Amniotic stem cell (primary cell): ENCODE results near the gene DUOXA1.

Experiments used
- DNase-seq: peaks from one replicate; lab custom pipeline; 2025; lab: John Stamatoyannopoulos, UW

DUOXA1 gene

DNA sequence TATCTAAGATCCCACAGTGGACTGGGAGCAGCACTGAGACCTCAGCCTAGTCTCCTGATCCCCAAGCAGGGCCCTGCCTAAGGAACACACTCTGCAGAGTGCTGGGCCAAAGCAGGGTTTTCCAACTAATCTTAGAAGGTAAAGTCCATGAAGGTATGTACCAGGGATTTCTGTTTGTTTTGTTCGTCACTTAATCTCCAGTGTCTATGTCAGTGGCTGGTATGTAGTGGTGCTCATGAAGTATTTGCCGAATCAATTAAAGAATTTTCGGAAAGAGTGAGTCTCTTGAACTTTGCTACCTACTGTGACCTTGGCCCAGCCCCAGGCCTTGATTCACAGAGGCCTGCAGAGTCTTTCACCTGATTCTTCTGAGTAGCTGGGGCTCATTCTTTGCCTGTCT lies 1.8 kb upstream of the DUOXA1 start:
- DNase-seq, result no peak

DNA sequence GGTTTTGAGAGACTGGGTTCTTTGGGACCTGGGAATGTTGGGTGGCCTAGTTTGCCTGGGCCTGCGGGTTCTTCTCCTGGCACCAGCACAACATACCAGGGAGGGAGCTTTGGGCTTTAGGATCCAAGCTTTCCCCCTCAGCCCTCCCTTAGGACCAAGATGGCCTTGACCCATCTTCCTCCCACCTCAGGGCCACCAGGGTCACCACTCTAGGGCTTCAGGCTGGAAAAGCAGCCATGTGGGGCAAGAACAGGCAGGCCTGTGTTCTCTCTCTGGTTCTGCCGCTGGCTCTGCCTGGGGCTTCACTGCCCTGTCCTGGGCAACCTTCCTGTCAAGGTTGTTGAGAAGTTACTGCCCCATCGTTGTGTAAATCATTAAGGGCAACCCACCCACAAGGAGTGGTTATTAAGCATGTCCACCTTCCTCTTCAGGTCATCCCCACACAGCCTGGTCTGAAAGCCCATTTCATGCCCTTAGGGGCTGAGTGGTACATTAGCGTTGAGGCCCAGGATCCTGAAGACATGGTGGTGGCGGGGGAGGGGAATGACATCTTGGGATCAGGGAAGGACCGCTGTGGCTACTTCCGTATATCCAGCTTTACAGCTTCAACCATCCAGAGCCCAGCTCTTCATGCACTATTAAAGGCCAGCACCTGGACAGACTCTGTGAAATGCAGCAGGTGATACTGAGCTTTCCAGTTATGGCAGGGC lies 767 bp upstream of the DUOXA1 start:
- no peak for DNase-seq

DNA sequence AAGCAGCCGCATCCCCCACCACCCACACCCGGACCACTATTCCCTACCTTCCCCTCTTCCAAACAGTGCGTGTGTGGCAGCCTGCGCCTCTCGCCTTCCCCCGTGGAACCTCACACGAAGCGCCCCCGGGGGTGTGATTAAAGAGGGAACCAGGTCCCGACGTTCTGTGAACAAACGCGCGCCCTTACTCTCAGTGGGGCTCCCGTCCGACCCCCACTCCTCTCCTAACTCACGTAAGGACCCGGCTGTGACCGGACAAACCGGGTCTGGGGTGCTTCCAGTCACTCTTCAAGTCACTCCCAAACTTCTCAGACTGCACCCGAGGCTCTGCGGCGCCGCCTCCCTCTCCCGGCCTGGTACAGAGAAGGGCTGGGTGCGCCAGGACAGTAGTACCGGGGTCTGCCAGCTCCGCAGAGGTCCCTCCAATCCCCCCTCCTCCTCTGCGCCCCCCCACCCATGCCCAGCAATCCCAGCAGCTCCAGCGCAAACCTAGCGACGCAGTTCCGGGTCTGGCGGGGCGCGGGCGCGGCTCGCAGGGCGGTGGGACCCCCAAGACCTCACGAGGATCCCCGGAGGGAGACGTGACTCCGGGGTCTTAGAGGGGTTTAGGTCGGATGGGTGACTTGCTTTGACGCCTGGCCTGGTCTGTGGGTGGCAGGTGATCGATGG lies 574 bp downstream of the DUOXA1 start:
- DNase-seq, result no peak

DNA sequence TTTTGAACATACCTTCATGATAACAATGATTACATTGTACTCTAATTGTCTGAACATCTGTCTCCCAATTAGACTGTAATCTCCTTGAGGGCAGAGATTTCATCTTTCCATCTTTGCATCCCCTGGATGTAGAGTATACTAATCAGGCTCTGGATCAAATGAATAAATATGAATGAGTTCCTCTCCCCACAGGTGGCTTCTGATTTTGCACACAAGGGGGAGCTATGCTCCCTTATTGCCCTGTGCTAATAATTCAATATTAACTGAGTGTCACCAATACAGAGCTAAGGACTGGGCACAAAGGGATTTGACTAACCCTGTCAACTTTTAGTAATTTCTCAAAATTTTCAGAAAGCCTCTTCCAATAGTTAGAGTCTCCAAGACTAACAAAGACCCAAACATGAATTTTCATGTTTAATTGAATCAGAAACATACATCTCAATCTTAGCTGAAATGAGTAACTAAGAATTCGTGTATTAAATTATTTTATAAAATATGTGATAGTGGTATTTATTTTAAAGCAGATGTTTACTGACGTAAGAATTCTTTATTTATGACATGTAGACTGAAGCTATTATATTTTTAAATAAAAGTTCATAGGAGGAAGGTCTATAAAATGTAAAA lies 3.0 kb downstream of the DUOXA1 start:
- no peak for DNase-seq

DNA sequence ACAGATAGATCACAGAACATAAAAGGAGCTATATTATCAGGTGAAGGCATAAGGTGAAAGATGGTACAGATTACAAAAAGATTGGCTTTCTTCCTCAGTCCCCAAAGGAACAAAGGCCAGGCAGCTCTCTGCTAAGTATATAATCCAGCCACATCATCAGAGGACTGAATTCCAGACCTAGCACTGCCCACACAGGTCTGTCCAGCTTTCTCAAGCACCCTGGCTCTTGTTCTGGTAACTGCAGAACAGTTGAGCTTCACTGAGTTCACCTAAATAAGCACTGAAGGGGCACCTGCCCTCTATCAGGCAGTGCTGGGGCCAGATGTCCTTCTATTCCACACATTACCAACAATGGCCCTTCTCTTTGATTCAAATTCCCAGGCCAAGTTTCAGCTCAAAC lies 6.3 kb downstream of the DUOXA1 start:
- no peak for DNase-seq

DNA sequence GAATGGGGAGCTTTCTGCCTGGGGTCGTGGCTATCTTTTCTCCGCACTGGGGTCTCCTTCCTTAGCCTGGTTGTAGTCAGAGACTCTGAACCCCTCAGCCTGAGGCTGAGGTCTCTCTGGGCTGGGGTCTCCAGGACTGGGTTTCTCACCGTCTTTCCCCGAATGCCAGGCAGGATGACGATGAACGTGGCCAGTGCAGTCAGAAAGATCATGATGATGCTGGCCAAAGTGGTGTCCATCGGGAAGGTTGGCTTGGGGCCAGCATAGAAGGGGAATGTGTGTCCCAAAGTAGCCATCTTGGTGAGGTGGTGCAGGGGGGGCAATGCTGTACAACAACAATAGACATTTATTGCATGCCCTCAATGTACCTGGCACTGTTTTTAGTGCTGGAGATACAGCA lies 7.0 kb downstream of the DUOXA1 start:
- DNase-seq, result no peak

DNA sequence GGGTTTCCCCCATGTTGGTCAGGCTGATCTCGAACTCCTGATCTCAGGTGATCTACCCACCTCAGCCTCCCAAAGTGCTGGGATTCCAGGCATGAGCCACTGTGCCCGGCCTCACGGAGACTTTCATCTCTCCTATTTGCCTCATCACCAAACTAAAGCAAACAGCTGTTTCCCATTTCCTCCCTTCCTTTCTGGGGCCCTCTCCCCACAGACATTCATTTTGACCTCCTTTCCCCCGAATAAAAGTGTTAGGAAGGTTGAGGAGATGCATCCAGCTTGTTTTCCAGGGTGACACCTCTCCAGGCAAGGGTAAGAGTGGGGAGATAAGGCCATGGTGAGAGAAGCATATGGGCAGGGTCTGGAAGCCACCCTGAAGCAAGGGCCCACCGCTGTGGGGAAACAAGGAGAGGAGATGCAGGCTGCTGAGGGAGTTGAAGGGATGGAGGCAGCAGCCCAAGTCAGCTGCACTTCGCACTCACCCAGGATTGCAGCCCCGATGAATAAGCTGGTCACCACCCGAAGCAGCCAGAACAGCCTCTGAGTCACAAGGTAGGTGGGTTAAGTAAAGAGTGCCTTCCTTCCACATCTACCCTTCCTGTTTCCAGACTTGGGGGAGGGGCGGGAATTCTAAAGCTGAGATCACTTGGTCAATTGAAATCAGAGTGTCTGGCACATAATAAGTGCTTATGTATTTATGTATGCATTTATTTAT lies 7.8 kb downstream of the DUOXA1 start:
- peak; percentile 58 for DNase-seq

DNA sequence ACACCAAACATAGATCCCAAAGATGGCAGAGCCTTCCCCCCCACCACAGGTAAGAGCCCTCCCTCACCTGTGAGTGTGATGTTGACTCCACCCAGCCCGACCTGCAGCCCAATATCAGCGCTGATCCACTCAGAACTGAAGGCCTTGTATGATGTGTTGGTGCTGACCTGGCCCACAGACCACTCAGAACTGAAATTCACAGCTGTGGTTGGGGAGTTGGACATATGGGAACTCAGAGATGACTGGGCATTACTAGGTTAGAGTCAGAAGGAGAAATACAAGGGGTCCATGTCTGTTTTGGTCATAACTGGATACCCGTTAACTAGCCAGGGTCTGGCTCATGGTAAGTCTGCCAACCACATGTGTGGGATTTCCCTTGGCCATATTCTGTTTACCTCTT lies 8.7 kb downstream of the DUOXA1 start:
- no peak for DNase-seq

DNA sequence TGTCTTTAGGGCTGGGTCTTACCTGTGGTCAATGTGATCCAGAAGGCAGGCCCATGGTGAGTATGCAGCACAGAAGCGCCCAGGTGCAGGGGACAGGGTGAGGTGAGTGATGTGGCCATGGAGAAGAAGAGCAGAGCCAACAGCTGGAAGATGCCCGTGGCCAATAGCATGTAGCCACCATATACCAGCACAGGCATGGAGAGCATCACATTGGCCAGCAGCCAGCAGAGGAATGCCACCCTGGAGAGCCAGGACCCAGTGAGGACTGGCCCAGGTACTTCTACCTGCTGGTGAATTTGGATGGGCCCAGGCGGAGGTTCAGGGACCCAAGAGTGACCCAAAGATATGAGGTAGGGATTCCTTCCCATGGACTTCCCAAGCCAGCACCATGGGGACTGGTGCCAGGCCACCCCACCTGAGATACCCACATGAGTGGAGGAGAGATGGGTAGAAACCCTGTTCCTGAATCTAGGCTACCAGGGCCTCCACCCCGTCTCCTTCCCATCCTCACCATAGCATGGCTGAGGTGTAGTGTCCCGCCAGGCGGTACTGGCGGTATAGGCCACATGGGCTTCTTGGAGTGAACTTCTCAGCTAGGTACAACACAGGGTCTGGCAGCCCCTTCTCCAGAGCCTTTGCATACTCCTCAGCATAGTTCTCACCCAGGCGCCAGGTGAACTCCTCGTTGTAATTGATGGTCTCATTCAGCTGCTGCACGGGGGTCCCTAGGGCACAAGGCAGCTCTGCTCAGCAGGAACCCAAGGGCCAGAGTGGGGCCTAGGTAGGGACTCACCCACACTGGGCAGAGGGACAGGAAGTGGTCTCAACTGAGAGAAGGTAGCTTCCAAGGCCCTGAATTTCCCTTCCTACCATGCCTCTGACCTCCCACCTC lies 9.4 kb downstream of the DUOXA1 start:
- DNase-seq, result no peak

DNA sequence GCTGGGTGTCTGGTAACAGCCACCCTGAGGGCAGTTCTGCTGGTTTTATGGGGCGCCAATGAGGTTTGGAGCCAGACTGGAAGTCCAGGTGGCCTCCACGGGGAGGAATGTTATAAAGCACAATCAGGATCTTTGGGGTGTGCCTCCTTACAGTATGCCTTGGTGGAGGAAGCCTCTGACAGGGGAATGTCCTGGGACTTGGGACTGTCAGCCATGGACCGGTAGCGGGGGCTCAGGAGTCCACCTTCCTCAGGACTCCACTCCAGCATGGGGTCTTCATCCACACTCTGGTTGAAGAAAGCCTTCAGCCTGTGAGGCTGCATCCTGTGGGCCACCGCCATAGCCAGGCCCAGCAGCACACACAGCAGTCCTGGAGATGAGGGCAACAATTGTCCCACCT lies 10.7 kb downstream of the DUOXA1 start:
- no peak for DNase-seq

DNA sequence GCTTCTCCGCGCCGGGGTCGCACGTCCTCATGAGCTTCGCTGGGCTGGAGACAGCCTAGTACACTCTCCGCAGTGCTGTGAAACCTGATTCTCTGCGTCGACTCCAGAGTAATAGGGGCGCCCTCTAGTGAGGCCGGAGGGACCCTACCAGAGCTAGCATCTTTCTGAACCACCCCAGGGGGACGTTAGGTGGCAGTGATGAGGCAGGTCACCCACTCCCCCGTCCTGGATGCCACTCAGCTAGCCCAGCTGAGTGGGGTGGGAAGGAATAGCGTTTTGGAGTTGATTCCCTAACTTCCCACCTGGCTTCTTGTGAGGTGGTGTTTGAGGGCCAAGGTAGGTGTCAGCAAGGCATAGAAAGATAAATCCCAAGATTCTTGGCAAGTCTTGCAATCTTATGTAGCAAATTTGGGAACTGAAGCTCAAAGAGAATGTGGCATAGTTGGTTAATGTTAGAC lies 11.5 kb downstream of the DUOXA1 start:
- DNase-seq, result peak; percentile 60

DNA sequence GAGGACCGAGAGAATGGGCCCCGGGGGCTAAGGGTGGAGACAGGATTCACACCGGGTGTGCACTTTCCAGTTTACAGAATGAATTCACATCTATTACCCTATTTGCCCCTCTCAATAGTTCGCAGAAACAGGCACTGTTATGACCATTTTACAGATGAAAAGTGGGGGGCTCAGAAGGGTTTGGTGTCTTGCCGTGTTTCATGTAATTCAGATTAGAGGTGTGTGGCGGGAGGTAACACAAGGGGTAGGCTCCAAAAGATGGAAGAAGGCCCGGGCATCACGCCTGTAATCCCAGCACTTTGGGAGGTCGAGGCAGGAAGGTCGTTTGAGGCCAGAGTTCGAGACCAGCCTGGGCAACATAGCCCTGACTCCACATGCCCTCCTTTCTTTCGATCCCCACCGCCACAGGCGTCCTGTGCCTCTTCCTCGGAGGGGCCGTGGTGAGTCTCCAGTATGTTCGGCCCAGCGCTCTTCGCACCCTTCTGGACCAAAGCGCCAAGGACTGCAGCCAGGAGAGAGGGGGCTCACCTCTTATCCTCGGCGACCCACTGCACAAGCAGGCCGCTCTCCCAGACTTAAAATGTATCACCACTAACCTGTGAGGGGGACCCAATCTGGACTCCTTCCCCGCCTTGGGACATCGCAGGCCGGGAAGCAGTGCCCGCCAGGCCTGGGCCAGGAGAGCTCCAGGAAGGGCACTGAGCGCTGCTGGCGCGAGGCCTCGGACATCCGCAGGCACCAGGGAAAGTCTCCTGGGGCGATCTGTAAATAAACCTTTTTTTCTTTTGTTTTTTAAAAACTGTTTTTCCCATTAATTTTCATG lies 12.2 kb downstream of the DUOXA1 start:
- DNase-seq, result no peak

DNA sequence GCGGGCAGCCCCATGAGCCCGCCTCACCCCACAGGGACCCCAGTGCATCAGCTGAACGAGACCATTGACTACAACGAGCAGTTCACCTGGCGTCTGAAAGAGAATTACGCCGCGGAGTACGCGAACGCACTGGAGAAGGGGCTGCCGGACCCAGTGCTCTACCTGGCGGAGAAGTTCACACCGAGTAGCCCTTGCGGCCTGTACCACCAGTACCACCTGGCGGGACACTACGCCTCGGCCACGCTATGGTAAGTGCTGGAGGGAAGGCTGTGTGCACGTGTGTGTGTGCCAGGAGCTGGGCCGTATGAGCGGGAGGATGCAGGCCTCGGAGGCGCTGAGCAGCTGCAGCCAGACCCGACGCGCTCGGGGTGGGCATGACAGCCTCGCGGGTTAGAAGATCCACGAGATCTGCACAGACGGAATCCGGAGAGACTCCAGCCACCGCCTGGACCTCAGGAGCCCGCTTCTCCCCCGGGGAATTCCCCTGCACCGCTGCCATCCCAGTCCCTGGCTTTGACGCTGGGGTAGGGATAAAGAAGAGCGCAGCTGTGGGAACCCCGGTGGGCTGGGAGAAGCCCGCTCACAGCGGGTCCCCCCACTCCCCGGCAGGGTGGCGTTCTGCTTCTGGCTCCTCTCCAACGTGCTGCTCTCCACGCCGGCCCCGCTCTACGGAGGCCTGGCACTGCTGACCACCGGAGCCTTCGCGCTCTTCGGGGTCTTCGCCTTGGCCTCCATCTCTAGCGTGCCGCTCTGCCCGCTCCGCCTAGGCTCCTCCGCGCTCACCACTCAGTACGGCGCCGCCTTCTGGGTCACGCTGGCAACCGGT lies 13.0 kb downstream of the DUOXA1 start:
- no peak for DNase-seq

DNA sequence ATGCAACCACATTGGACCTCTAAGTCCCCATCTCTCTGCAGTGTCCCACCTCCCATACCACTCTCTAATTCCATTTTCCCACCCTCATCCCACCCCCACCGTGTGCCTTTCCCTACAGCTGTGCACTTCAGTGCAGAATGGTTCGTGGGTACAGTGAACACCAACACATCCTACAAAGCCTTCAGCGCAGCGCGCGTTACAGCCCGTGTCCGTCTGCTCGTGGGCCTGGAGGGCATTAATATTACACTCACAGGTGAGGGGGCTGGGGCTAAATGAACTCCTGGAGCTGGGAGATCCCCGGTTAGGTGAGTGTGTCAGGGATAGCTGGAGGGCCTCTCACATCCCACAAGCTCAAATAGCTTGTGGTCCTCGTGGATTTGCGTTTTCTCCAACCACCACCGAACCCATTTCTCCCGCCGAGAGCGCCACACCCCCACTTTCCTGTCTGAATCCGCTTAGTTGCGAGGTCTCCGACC lies 13.6 kb downstream of the DUOXA1 start:
- no peak for DNase-seq

DNA sequence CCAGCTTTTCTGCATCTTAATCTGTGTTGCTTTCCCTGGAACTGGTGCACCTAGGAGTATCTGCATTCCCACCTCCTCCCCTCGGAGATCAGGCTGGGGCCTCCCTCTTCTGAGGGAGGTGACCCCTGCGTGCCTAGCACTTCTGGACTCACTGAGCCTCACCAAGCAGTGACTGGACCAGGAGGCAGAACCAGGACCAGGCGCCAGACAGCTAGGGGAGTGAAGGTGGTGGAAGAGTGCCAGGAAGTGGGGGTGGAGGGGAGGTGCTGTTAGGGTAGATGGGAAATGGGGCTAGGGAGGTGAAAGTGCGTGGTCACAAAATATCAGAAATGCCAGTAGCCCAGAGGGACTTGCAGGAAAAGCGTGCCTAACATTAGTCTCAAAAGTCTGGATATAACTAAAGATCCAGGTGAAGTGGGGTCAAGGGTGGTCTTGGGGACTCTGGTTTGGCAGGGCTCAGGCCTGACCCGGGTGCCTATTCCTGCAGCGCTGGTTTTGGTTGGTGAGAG lies 14.3 kb downstream of the DUOXA1 start:
- DNase-seq, result no peak

DNA sequence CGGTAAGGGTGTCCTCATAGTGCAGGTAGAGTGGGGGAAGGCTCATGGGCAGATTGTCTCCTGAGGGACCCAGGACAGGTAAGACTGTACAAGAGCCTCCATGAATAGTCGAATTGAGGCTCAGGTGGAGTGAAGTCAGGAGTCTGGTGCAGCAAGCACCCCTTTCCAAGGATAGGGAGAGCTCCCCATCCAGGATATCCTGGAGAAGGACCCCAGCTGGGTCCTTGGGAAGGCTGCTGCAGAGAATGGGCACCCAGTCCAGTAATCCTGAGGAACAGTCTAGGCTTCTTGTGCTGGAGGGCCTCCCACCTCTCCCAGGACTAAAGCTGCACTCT lies 15.0 kb downstream of the DUOXA1 start:
- DNase-seq, result no peak

DNA sequence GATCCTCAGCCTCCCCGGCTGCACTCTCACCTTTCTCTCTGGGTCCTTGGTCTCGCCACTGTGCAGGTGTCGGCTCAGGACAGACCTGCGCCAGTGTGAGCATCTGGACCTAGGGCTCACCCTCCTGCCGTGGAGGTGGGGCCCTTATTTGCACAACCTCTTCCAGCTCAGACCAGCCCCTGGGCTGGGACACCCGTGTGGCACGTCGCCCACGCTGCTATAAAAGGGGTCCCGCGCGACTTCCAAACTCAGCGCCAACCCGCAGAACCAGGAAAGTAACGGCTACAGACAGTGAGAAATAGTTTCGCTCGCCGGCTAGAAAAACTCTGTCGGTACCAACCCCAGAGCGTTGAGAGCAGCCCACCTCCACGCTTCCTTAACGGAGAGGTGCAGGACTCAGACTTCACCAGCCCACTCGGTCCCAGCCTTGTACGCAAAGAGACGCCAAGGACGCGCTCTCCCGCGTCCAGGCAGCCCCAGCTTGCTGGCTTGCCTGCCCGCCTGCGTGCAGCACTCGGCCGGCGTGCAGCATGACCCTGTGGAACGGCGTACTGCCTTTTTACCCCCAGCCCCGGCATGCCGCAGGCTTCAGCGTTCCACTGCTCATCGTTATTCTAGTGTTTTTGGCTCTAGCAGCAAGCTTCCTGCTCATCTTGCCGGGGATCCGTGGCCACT lies 15.5 kb downstream of the DUOXA1 start, which contains the start of the genes DUOX2 and DUOXA2:
DUOX2 (minus strand) TSS at position 97 of the 675 bp plus-strand sequence. CDS start 761 bp downstream, outside the sequence.
DUOXA2 (plus strand) TSS at position 251 of the 675 bp plus-strand sequence; CDS start at position 531, 280 bp downstream.
- DNase-seq, result no peak

DNA sequence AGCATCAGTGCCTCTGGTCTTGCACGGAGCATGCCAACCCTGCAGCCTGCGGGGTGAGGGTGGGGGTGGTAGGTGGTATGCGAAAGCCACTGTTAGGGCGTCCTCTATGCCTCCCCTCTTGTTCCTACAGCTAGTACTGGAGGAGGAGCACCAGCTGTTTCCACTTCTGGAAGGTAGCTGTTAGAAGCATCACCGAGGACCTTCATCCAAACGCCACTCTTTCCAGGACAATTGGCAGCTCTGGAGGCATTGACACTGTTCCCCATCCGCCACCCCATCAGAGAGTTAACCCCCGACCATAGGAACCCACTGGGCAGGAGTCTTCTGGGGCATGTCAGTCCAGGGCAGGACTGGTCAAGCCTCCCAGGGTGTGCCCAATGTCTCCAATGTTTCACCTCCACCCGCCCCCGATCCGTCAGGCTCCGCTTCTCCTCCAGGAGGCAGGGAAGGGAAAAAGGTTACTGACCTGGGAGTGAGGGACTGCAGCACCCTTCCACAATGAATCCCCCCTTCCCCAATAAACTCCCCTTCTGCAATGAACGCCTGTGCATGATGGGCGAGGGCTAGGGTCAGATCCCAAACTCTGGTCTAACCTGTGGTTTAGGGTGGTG lies 16.2 kb downstream of the DUOXA1 start:
- DNase-seq, result no peak
